ENCODE results near the gene SRGN. TPM values are rescaled to one million over a fixed set of nuclear protein-coding genes. Genes with fewer than 3 reads are reported as not detected.

SRGN gene
- total RNA-seq, 6 donors from 2014 or later = 96.4 to 326 (median 203) TPM

DNA sequence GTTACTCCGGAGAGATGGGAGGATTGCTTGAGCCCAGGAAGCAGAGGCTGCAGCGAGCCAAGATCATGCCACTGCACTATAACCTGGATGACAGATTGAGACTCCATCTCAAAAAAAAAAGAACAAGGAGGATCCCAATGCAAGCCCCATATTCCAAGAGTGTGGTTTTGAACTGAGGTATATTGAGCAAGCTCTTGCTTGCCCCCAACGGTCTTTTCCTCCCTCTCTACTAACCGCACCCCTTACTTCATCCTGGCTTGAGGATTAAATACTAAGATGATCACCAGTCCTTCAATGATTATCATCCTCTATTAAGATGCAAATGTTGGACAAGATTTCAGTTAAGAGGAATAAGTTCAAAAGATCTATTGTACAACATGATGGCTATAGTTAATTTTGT is 12.5 kb upstream of the SRGN start:
- TF ChIP-seq, protein P1, sequence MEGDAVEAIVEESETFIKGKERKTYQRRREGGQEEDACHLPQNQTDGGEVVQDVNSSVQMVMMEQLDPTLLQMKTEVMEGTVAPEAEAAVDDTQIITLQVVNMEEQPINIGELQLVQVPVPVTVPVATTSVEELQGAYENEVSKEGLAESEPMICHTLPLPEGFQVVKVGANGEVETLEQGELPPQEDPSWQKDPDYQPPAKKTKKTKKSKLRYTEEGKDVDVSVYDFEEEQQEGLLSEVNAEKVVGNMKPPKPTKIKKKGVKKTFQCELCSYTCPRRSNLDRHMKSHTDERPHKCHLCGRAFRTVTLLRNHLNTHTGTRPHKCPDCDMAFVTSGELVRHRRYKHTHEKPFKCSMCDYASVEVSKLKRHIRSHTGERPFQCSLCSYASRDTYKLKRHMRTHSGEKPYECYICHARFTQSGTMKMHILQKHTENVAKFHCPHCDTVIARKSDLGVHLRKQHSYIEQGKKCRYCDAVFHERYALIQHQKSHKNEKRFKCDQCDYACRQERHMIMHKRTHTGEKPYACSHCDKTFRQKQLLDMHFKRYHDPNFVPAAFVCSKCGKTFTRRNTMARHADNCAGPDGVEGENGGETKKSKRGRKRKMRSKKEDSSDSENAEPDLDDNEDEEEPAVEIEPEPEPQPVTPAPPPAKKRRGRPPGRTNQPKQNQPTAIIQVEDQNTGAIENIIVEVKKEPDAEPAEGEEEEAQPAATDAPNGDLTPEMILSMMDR (IDR thresholded peaks at IDR 0.05) = no peak
- no peak for TF ChIP-seq EP300 (IDR thresholded peaks at IDR 0.05)
- no peak for TF ChIP-seq POLR2A (IDR thresholded peaks at IDR 0.05)
- no peak for TF ChIP-seq POLR2AphosphoS5 (IDR thresholded peaks at IDR 0.05)
- Histone ChIP-seq H3K4me1 (peaks cover 0 to 4% (median 3%) of the 10 kb centered on the region in 4 donors), H3K4me3 (no peak overlapping the region), H3K36me3 (no peaks in the 10 kb centered on the region), H3K27ac (no peak overlapping the region), H3K9me3 (no peaks in the 10 kb centered on the region), H3K27me3 (no peaks in the 10 kb centered on the region)
- ATAC-seq (ENCODE audit: low FRiP score in 2 of 2) (no peak), DNase-seq (no peak)
- WGBS, 2 donors = 69 to 76% methylated on average over 4 of the region's 4 CpGs

- WGBS, 2 donors = 66 to 88% methylated on average over 1 to 2 of the region's 2 CpGs
- no peak for TF ChIP-seq POLR2A (IDR thresholded peaks at IDR 0.05)
- no peak for TF ChIP-seq POLR2AphosphoS5 (IDR thresholded peaks at IDR 0.05)
- TF ChIP-seq, protein P1 (IDR thresholded peaks at IDR 0.05) = no peak
- TF ChIP-seq EP300 (IDR thresholded peaks at IDR 0.05) = no peak
- no peak for ATAC-seq (ENCODE audit: low FRiP score in 2 of 2)
Measured at GRCh38 chr10:69078311-69078710, 9.6 kb upstream of the SRGN start.

GRCh38 chr10:69080226-69080625 is 7.7 kb upstream of the SRGN start:
- Histone ChIP-seq H3K4me3 (no peak overlapping the region), H3K4me1 (no peaks in the 10 kb centered on the region), H3K9me3 (no peaks in the 10 kb centered on the region), H3K27me3 (no peaks in the 10 kb centered on the region), H3K27ac (no peak overlapping the region), H3K36me3 (no peaks in the 10 kb centered on the region)
- DNase-seq (no peak), ATAC-seq (ENCODE audit: low FRiP score in 2 of 2) (no peak)
- WGBS, 2 donors = 51 to 55% methylated on average over 4 of the region's 4 CpGs
- no peak for TF ChIP-seq EP300 (IDR thresholded peaks at IDR 0.05)
- TF ChIP-seq POLR2A (IDR thresholded peaks at IDR 0.05) = no peak
- no peak for TF ChIP-seq POLR2AphosphoS5 (IDR thresholded peaks at IDR 0.05)
- TF ChIP-seq, protein P1 (IDR thresholded peaks at IDR 0.05) = no peak

More at GRCh38 chr10:69078311-69078710, 9.6 kb upstream of the SRGN start:
- no peaks in the 10 kb centered on the region for H3K36me3 ChIP-seq
- H3K27me3 ChIP-seq = no peaks in the 10 kb centered on the region
- DNase-seq = no peak
- no peaks in the 10 kb centered on the region for H3K9me3 ChIP-seq
- H3K27ac ChIP-seq = no peak overlapping the region
- no peak overlapping the region for H3K4me3 ChIP-seq
- peaks cover 0 to 4% (median 2%) of the 10 kb centered on the region in 4 donors for H3K4me1 ChIP-seq

DNA sequence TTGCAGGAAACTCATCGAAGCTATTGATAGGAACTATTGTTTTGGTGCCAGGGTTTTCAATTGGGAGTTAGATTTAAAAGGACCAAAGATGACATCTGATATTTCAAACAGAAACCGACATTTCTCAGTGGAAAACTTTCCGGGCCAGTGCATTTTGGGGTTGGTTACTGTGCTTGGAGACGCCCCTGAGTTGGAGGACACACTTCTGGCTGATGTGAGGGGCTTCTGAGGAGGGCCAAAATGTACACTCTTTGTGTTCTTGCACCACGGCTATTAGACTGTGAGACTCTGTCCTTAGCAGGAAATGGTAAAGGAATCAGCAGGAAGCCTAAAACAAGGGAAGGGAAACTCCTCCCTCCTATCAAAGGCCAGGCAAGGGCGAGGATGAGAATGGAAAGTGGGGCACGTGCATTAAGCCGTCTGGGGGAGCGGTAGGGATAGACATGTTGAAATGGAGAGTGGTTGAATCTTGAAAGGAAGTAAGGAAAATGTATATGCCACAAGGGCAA is 1.8 kb upstream of the SRGN start:
- TF ChIP-seq, protein P1 (IDR thresholded peaks at IDR 0.05) = no peak
- TF ChIP-seq EP300 (IDR thresholded peaks at IDR 0.05) (no peak), POLR2AphosphoS5 (IDR thresholded peaks at IDR 0.05) (peak; percentile 50 to 58), POLR2A (IDR thresholded peaks at IDR 0.05) (peak in 1 of 4 donors; percentile 46)
- DNase-seq = no peak
- WGBS, 2 donors = 29 to 43% methylated on average over 9 of the region's 9 CpGs
- no peaks in the 10 kb centered on the region for H3K27me3 ChIP-seq
- peak overlapping the region; percentile 92 to 96 (median 94) for H3K27ac ChIP-seq
- H3K4me3 ChIP-seq = peak overlapping the region in 2 of 4 donors; percentile 2 to 30
- H3K36me3 ChIP-seq = no peaks in the 10 kb centered on the region
- no peaks in the 10 kb centered on the region for H3K9me3 ChIP-seq
- peaks cover 10 to 25% (median 13%) of the 10 kb centered on the region in 4 donors for H3K4me1 ChIP-seq
- peak in 1 of 2 donors; percentile 38 for ATAC-seq (ENCODE audit: low FRiP score in 2 of 2)

GRCh38 chr10:69088471-69088769 is 517 bp downstream of the SRGN start:
- TF ChIP-seq POLR2A (IDR thresholded peaks at IDR 0.05) (no peak), EP300 (IDR thresholded peaks at IDR 0.05) (no peak), POLR2AphosphoS5 (IDR thresholded peaks at IDR 0.05) (no peak)
- TF ChIP-seq, protein P1 (IDR thresholded peaks at IDR 0.05) = no peak
- peak overlapping the region; percentile 92 to 96 (median 94) for H3K27ac ChIP-seq
- H3K4me3 ChIP-seq = peak overlapping the region; percentile 18 to 52 (median 48)
- no peaks in the 10 kb centered on the region for H3K36me3 ChIP-seq
- H3K27me3 ChIP-seq = no peaks in the 10 kb centered on the region
- DNase-seq (no peak), ATAC-seq (ENCODE audit: low FRiP score in 2 of 2) (no peak)
- H3K9me3 ChIP-seq = no peaks in the 10 kb centered on the region
- H3K4me1 ChIP-seq = peaks cover 18 to 36% (median 23%) of the 10 kb centered on the region in 4 donors
- WGBS, 2 donors = 44 to 47% methylated on average over 3 of the region's 3 CpGs

All from upper lobe of left lung (tissue), 6 donors.